Gastroesophageal sphincter (tissue), 3 donors: ENCODE results near the gene FPR1.

Source experiments
- EP300 ChIP-seq: sonication (generic); formaldehyde crosslinking; IDR thresholded peaks from one replicate; pipeline ENCODE4 v1.6.1; 2017; ENCODE audit warnings: antibody characterized with exemption, mild to moderate bottlenecking
- POLR2A ChIP-seq, 2 donors: fragments of 450-650 bp; IDR thresholded peaks; one replicate each; pipeline ENCODE4 v1.6.1; 2017; ENCODE audit warnings: antibody characterized with exemption in 2 of 2, mild to moderate bottlenecking in 2 of 2, moderate library complexity in 1 of 2
- POLR2AphosphoS5 ChIP-seq: sonication (generic); formaldehyde crosslinking; IDR thresholded peaks from one replicate; pipeline ENCODE4 v1.6.1; 2017; ENCODE audit warnings: antibody characterized with exemption
- TF ChIP-seq, protein P1 (sequence below), 4 experiments: fragments of 200-600 bp in 2 of 4; fragments of 450-650 bp in 2 of 4; sonication (generic) in 1 of 4; IDR thresholded peaks; one replicate each; pipeline ENCODE4 v1.5.1; 2017 to 2019; ENCODE audit warnings: antibody characterized with exemption in 4 of 4, mild to moderate bottlenecking in 2 of 4, moderate library complexity in 2 of 4

GRCh38 chr19:51704626-51705025 lies 47.1 kb downstream of the FPR1 start:
- TF ChIP-seq POLR2A (IDR thresholded peaks at IDR 0.05) = no peak
- TF ChIP-seq, protein P1, sequence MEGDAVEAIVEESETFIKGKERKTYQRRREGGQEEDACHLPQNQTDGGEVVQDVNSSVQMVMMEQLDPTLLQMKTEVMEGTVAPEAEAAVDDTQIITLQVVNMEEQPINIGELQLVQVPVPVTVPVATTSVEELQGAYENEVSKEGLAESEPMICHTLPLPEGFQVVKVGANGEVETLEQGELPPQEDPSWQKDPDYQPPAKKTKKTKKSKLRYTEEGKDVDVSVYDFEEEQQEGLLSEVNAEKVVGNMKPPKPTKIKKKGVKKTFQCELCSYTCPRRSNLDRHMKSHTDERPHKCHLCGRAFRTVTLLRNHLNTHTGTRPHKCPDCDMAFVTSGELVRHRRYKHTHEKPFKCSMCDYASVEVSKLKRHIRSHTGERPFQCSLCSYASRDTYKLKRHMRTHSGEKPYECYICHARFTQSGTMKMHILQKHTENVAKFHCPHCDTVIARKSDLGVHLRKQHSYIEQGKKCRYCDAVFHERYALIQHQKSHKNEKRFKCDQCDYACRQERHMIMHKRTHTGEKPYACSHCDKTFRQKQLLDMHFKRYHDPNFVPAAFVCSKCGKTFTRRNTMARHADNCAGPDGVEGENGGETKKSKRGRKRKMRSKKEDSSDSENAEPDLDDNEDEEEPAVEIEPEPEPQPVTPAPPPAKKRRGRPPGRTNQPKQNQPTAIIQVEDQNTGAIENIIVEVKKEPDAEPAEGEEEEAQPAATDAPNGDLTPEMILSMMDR (IDR thresholded peaks at IDR 0.05) = no peak
- TF ChIP-seq POLR2AphosphoS5 = no peak
- TF ChIP-seq EP300 = no peak
